GM20000 (cell line): ENCODE data around the gene DNAJC5.

Source experiments
- DNase-seq: peaks from one replicate; pipeline ENCODE4 v3.0.0; 2012; ENCODE audit warnings: low spot score
- CTCF ChIP-seq: IDR thresholded peaks from 2 replicates; pipeline ENCODE4 v1.5.1; 2012; ENCODE audit warnings: mild to moderate bottlenecking, control low read depth; ENCODE audit errors: extremely low read depth, missing control alignments

DNAJC5 gene

GRCh38 chr20:63885264-63886053 is 9.5 kb upstream of the DNAJC5 start:
- DNase-seq: peak; percentile 58
- no peak for TF ChIP-seq CTCF

GRCh38 chr20:63886054-63886419 is 8.9 kb upstream of the DNAJC5 start:
- no peak for TF ChIP-seq CTCF
- DNase-seq: no peak

- no peak for DNase-seq
- no peak for TF ChIP-seq CTCF
Measured at GRCh38 chr20:63886921-63887320, 8.0 kb upstream of the DNAJC5 start.

GRCh38 chr20:63889241-63890200 is 5.4 kb upstream of the DNAJC5 start:
- TF ChIP-seq CTCF: no peak
- no peak for DNase-seq

- no peak for TF ChIP-seq CTCF
- no peak for DNase-seq
Measured at GRCh38 chr20:63890201-63890576, 4.7 kb upstream of the DNAJC5 start.

GRCh38 chr20:63890616-63891015 is 4.3 kb upstream of the DNAJC5 start:
- TF ChIP-seq CTCF: no peak
- DNase-seq: no peak
